Measurements from ENCODE around the gene COL8A1.
"Not testable (repeated sequence)": the region's sequence is repeated elsewhere in the genome, so short reads cannot be mapped to it uniquely, and the experiment has no call there.

COL8A1 gene

GRCh38 chr3:99638167-99638948 is at the start of gene COL8A1:
COL8A1 (plus strand) TSS chr3:99638594; CDS start chr3:99790683, 152,089 bp downstream.
- DNase-seq: no peak

GRCh38 chr3:99589168-99589567 is 49.2 kb upstream of the COL8A1 start:
- DNase-seq: not testable (repeated sequence)

GRCh38 chr3:99599894-99600293 is 38.5 kb upstream of the COL8A1 start:
- DNase-seq: no peak

- no peak for DNase-seq
These were observed 36.9 kb upstream of the COL8A1 start for GRCh38 chr3:99601515-99601914.

GRCh38 chr3:99602183-99602582 is 36.2 kb upstream of the COL8A1 start:
- DNase-seq: no peak

- DNase-seq: no peak
These were observed 31.2 kb upstream of the COL8A1 start for GRCh38 chr3:99607151-99607550.

GRCh38 chr3:99614768-99615167 is 23.6 kb upstream of the COL8A1 start:
- DNase-seq: no peak

GRCh38 chr3:99620077-99620767 is 18.2 kb upstream of the COL8A1 start:
- DNase-seq: no peak

GRCh38 chr3:99620976-99621375 is 17.4 kb upstream of the COL8A1 start:
- no peak for DNase-seq

- no peak for DNase-seq
These were observed 13.7 kb upstream of the COL8A1 start for GRCh38 chr3:99624496-99625236.

GRCh38 chr3:99625237-99625622 is 13.2 kb upstream of the COL8A1 start:
- no peak for DNase-seq

- no peak for DNase-seq
These were observed 12.6 kb upstream of the COL8A1 start for GRCh38 chr3:99625643-99626416.

- DNase-seq: no peak
These were observed 12.0 kb upstream of the COL8A1 start for GRCh38 chr3:99626417-99626788.

- no peak for DNase-seq
These were observed 11.2 kb upstream of the COL8A1 start for GRCh38 chr3:99627062-99627826.

- DNase-seq: no peak
These were observed 7.6 kb upstream of the COL8A1 start for GRCh38 chr3:99630815-99631214.

GRCh38 chr3:99633887-99634558 is 4.4 kb upstream of the COL8A1 start:
- DNase-seq: no peak

GRCh38 chr3:99634881-99635280 is 3.5 kb upstream of the COL8A1 start:
- no peak for DNase-seq

- DNase-seq: no peak
These were observed 3.0 kb upstream of the COL8A1 start for GRCh38 chr3:99635348-99635747.

GRCh38 chr3:99637016-99637367 is 1.4 kb upstream of the COL8A1 start:
- DNase-seq: no peak

- DNase-seq: no peak
These were observed 854 bp upstream of the COL8A1 start for GRCh38 chr3:99637368-99638111.

- no peak for DNase-seq
These were observed 1.2 kb downstream of the COL8A1 start for GRCh38 chr3:99639579-99639978.
